Measurements from ENCODE around the gene CLIC3. TPM values are rescaled to one million over a fixed set of nuclear protein-coding genes. Genes with fewer than 3 reads are reported as not detected.

CLIC3 gene
- total RNA-seq, 2 donors from 2014 or later = not detected

- DNase-seq (ENCODE audit: low spot score in 2 of 2) = no peak
- ATAC-seq = no peak
- Mint-ChIP-seq H3K27ac (no peak overlapping the region), H3K9me3 (no peaks in the 10 kb centered on the region), H3K36me3 (peaks cover 0 to 7% of the 10 kb centered on the region in 2 donors)
These were observed 49.9 kb downstream of the CLIC3 start for GRCh38 chr9:136946228-136947027.

GRCh38 chr9:136945333-136946227 is 50.8 kb downstream of the CLIC3 start:
- ATAC-seq = no peak
- peaks cover 0 to 11% of the 10 kb centered on the region in 2 donors for H3K36me3 Mint-ChIP-seq
- no peak for DNase-seq (ENCODE audit: low spot score in 2 of 2)
- no peak overlapping the region for H3K27ac Mint-ChIP-seq
- no peaks in the 10 kb centered on the region for H3K9me3 Mint-ChIP-seq

Other genes starting within 250 kb of the CLIC3 start
- not detected for gene LCN6, start 248.0 kb downstream of the CLIC3 start, total RNA-seq
- not detected for gene LCN8, start 238.3 kb downstream of the CLIC3 start, total RNA-seq
- not detected for gene LCN15, start 232.1 kb downstream of the CLIC3 start, total RNA-seq
- 10 to 100 TPM; 31.1 to 46.8 TPM for gene TMEM141, start 205.2 kb downstream of the CLIC3 start, total RNA-seq
- gene CCDC183, start 200.2 kb downstream of the CLIC3 start, total RNA-seq = 1 to 10 TPM in 1 of 2 donors, under 1 TPM in 1; 0.18 to 1.3 TPM
- gene RABL6, start 188.6 kb downstream of the CLIC3 start, total RNA-seq = 100 to 1,000 TPM in 1 of 2 donors, 10 to 100 TPM in 1; 79.3 to 101 TPM
- gene AJM1, start 154.1 kb downstream of the CLIC3 start, total RNA-seq = 1 to 10 TPM; 3.7 to 6.7 TPM
- gene PHPT1, start 147.2 kb downstream of the CLIC3 start, total RNA-seq = 100 to 1,000 TPM; 129 to 167 TPM
- gene MAMDC4, start 144.2 kb downstream of the CLIC3 start, total RNA-seq = 10 to 100 TPM; 17.7 to 21.5 TPM
- gene EDF1, start 130.3 kb downstream of the CLIC3 start, total RNA-seq = 100 to 1,000 TPM; 272 to 274 TPM
- gene TRAF2, start 110.1 kb downstream of the CLIC3 start, total RNA-seq = 10 to 100 TPM; 53.7 to 56.5 TPM
- 100 to 1,000 TPM in 1 of 2 donors, 10 to 100 TPM in 1; 66.9 to 107 TPM for gene FBXW5, start 51.8 kb downstream of the CLIC3 start, total RNA-seq
- gene C8G, start 51.3 kb downstream of the CLIC3 start, total RNA-seq = 1 to 10 TPM; 1.5 to 2.5 TPM
- gene LCN12, start 44.3 kb downstream of the CLIC3 start, total RNA-seq = 1 to 10 TPM in 1 of 2 donors, under 1 TPM in 1; 0.64 to 2.0 TPM
- not detected for gene PTGDS, start 19.1 kb downstream of the CLIC3 start, total RNA-seq
- gene LCNL1, start 13.6 kb downstream of the CLIC3 start, total RNA-seq = not detected
- 10 to 100 TPM; 36.7 to 64.5 TPM for gene PAXX, start 4.1 kb downstream of the CLIC3 start, total RNA-seq
- gene ABCA2, start 31.7 kb upstream of the CLIC3 start, total RNA-seq = 10 to 100 TPM; 17.8 to 21.9 TPM
- gene FUT7, start 35.5 kb upstream of the CLIC3 start, total RNA-seq = 1 to 10 TPM; 1.4 to 1.6 TPM
- 10 to 100 TPM; 29.4 to 34.2 TPM for gene NPDC1, start 49.6 kb upstream of the CLIC3 start, total RNA-seq
- under 1 TPM in 1 of 2 donors, not detected in 1; 0.27 TPM for gene ENTPD2, start 57.5 kb upstream of the CLIC3 start, total RNA-seq
- 10 to 100 TPM in 1 of 2 donors, 1 to 10 TPM in 1; 3.5 to 13.3 TPM for gene SAPCD2, start 74.0 kb upstream of the CLIC3 start, total RNA-seq
- gene UAP1L1, start 80.9 kb upstream of the CLIC3 start, total RNA-seq = 10 to 100 TPM in 1 of 2 donors, 1 to 10 TPM in 1; 7.5 to 28.2 TPM
- 10 to 100 TPM; 23.8 to 41.4 TPM for gene MAN1B1, start 90.4 kb upstream of the CLIC3 start, total RNA-seq
- gene DPP7, start 118.2 kb upstream of the CLIC3 start, total RNA-seq = 100 to 1,000 TPM; 172 to 236 TPM
- under 1 TPM in 1 of 2 donors, not detected in 1; 0.10 TPM for gene GRIN1, start 142.6 kb upstream of the CLIC3 start, total RNA-seq
- gene LRRC26, start 173.5 kb upstream of the CLIC3 start, total RNA-seq = not detected
- gene TMEM210, start 175.5 kb upstream of the CLIC3 start, total RNA-seq = not detected
- 10 to 100 TPM; 48.1 to 68.3 TPM for gene ANAPC2, start 192.0 kb upstream of the CLIC3 start, total RNA-seq
- gene SSNA1, start 192.1 kb upstream of the CLIC3 start, total RNA-seq = 10 to 100 TPM; 37.1 to 64.0 TPM
- gene TPRN, start 204.2 kb upstream of the CLIC3 start, total RNA-seq = 1 to 10 TPM; 5.7 to 7.3 TPM
- gene TMEM203, start 209.1 kb upstream of the CLIC3 start, total RNA-seq = 10 to 100 TPM; 15.3 to 27.1 TPM
- gene NDOR1, start 209.1 kb upstream of the CLIC3 start, total RNA-seq = 10 to 100 TPM; 31.7 to 48.5 TPM
- gene RNF208, start 225.7 kb upstream of the CLIC3 start, total RNA-seq = 1 to 10 TPM; 3.1 to 9.4 TPM
- under 1 TPM; 0.34 to 0.64 TPM for gene CYSRT1, start 228.6 kb upstream of the CLIC3 start, total RNA-seq
- gene RNF224, start 230.9 kb upstream of the CLIC3 start, total RNA-seq = not detected
- under 1 TPM in 1 of 2 donors, not detected in 1; 0.12 TPM for gene SLC34A3, start 234.3 kb upstream of the CLIC3 start, total RNA-seq
- 100 to 1,000 TPM; 277 to 307 TPM for gene TUBB4B, start 244.7 kb upstream of the CLIC3 start, total RNA-seq

Measured in activated naive CD4-positive, alpha-beta T cell treated with anti-CD3 and anti-CD28 coated beads, Interleukin-2, amount 50 U/mL, for 72 hours (primary cell).